ENCODE data around the gene AKAP8.

DNA sequence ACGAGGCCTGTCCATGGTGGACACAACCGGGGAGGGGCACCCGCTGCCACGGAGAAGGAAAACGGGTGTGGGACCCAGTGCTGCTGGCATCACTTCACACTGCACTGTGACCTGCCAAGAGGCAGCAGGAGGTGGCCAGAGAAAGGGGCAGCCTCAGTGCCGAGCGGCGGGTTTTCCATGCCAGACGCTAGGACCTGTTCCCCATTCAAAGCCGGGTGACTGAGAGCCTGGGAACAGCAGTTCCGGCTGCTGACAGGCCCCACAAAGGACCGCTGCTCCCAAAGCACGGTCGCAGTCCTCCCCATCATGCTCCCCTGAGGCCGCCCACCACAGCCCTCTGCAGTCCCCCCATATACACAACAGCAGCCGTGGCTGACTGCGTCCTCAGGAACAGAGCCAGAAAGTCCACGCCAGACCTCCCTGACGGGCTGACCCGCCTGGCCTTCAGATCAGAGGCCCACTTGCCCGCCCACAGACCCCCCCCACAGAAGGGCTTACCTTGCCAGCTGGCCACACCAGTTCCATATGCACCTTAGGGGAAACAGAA, 5.4 kb downstream of the AKAP8 start:
- TF ChIP-seq, protein P1, sequence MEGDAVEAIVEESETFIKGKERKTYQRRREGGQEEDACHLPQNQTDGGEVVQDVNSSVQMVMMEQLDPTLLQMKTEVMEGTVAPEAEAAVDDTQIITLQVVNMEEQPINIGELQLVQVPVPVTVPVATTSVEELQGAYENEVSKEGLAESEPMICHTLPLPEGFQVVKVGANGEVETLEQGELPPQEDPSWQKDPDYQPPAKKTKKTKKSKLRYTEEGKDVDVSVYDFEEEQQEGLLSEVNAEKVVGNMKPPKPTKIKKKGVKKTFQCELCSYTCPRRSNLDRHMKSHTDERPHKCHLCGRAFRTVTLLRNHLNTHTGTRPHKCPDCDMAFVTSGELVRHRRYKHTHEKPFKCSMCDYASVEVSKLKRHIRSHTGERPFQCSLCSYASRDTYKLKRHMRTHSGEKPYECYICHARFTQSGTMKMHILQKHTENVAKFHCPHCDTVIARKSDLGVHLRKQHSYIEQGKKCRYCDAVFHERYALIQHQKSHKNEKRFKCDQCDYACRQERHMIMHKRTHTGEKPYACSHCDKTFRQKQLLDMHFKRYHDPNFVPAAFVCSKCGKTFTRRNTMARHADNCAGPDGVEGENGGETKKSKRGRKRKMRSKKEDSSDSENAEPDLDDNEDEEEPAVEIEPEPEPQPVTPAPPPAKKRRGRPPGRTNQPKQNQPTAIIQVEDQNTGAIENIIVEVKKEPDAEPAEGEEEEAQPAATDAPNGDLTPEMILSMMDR (IDR thresholded peaks at IDR 0.05): no peak
- no peak for TF ChIP-seq POLR2A (IDR thresholded peaks at IDR 0.05)
